Adrenal gland (tissue), 12 donors: ENCODE results near the gene PRKN. TPM values are rescaled to one million over a fixed set of nuclear protein-coding genes. Genes with fewer than 3 reads are reported as not detected.

Experiments used
- DNase-seq, 7 donors: peaks; one replicate each; pipeline ENCODE4 v3.0.0-alpha.2; 2019 to 2020
- H3K27ac ChIP-seq, 5 donors: fragments of 200-600 bp; sonication (generic) in 4 of 5; 1 replicate in 3 of 5; 2 replicates in 2 of 5; pipeline versions ENCODE4 v1.5.1 to v1.8.0; 2016 to 2020; ENCODE audit warnings: mild to moderate bottlenecking in 1 of 5
- H3K27me3 ChIP-seq: fragments of 200-600 bp; 2 replicates; pipeline ENCODE4 v1.8.0; 2021
- H3K36me3 ChIP-seq, 2 donors: fragments of 200-600 bp; replicated peaks in 1 of 2; 1 replicate in 1 of 2; 2 replicates in 1 of 2; pipeline versions ENCODE4 v1.5.1 to v1.8.0; 2018 to 2022
- H3K4me1 ChIP-seq, 2 donors: fragments of 200-600 bp; replicated peaks in 1 of 2; 1 replicate in 1 of 2; 2 replicates in 1 of 2; pipeline versions ENCODE4 v1.5.1 to v1.8.0; 2018 to 2021
- H3K4me3 ChIP-seq, 4 donors: fragments of 200-600 bp; sonication (generic) in 3 of 4; one replicate each; pipeline ENCODE4 v1.5.1; 2016 to 2018
- H3K9me3 ChIP-seq, 3 donors: fragments of 200-600 bp; sonication (generic) in 1 of 3; replicated peaks in 1 of 3; 1 replicate in 2 of 3; 2 replicates in 1 of 3; pipeline versions ENCODE4 v1.5.1 to v1.8.0; 2016 to 2021
- CTCF ChIP-seq, 6 experiments: fragments of 450-650 bp in 4 of 6; fragments of 200-600 bp in 2 of 6; sonication (generic) in 1 of 6; IDR thresholded peaks; 1 replicate in 5 of 6; 2 replicates in 1 of 6; pipeline versions ENCODE4 v1.5.1 to v1.8.0; 2016 to 2021; ENCODE audit warnings: antibody characterized with exemption in 6 of 6, mild to moderate bottlenecking in 2 of 6, moderate library complexity in 1 of 6
- POLR2A ChIP-seq, 2 donors: fragments of 450-650 bp; IDR thresholded peaks; one replicate each; pipeline ENCODE4 v1.6.1; 2017; ENCODE audit warnings: antibody characterized with exemption in 2 of 2, mild to moderate bottlenecking in 2 of 2, moderate library complexity in 1 of 2
- WGBS, 4 donors: extraction: QIAGEN DNeasy Blood & Tissue Kit in 2 of 4; methylation state at CpG; one replicate each; pipeline versions ENCODE4 v1.1.5 to v1.1.7; 2013 to 2017; 5-methylcytosine and 5-hydroxymethylcytosine counted together
- intact Hi-C, 2 donors: fragments of 100-400 bp; cut with DNase I; formaldehyde crosslinking; loops; one replicate each; pipeline versions ENCODE4 v1.14.1 to v1.15.0; 2022 to 2023
- polyA plus RNA-seq, 3 donors: library from polyadenylated mRNA; stranded (reverse); fragments of 200-250 nt in 2 of 3; fragments of 350-450 nt in 1 of 3; fragmentation: Illumina TruSeq in 1 of 3; extraction: RNeasy Lipid Tissue Mini Kit (QIAGEN cat#74804) in 1 of 3; gene quantifications; one replicate each; pipeline ENCODE4 v1.2.3, GENCODE V29; 2013 to 2014
- total RNA-seq, 9 donors: library from RNA; depleted of rRNA in 4 of 9; stranded (reverse); fragments of >200 nt in 4 of 9; fragments of 120-200 nt in 1 of 9; fragmentation: NEBNext Ultra II Directional in 1 of 9; extraction: Animal tissue kit (Norgen Biotek cat#: 25700) in 1 of 9; gene quantifications; one replicate each; pipeline versions ENCODE4 v1.1.0 to v1.2.4, GENCODE V29; 2013 to 2023
- donor health status: healthy with polysubstance abuse.
- donor health status: Bipolar disorder and iron deficiency.
- donor health status: DM: yes; HTN: yes; CAD: no.
- donor health status: DM: no; HTN: no; CAD: no.
- donor health status: DM: no; HTN: no; CAD: no.
- donor health status: DM: yes; HTN: yes; CAD: no.

Gene PRKN
- total and polyA plus RNA-seq, 12 donors: 1.9 to 159 (median 13.3) TPM

DNA sequence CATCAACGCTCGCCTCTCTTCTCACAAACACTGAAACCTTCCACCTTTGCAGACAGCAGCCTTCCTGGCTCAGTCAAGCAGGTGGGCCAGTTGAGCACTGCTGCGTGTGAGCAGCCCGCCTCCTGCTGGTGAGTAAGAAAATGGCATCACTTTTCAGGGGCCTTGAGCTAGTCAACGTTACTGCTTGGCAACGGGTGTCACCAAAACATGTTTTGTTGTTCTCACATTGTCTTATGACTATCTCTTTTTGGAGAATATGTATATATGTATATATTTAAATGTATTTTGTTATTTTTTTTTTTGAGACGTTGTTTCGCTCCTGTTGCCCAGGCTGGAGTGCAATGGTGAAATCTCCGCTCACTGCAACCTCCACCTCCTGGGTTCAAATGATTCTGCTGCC, 1356.7 kb downstream of the PRKN start:
- DNase-seq: peak; percentile 41 to 79 (median 51)
- 28 to 32% (median 31%) methylated on average over 9 of the region's 9 CpGs for WGBS, 4 donors

DNA sequence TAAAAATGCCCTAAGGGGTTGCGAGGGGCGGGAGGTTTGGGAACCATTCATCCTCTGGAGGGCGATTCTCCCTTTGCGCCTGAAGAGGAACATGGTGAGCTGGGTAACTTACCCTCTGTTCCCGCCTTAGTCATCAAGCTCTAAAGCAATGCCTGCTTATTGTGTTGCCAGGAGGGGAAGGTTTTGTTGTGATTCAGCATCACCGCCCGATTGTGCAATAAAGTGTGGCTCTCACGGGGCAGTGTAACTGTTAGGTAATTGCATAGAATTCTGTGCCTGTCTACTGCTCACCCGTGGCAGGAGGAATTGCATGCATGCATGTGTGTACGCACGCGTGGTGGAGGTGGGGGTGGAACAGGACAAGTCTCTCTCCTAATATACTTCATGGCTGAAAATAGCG, 1358.2 kb downstream of the PRKN start:
- Histone ChIP-seq H3K36me3 (no peaks in the 10 kb centered on the region), H3K4me3 (no peak overlapping the region), H3K4me1 (peaks cover 0 to 4% of the 10 kb centered on the region in 2 donors), H3K27me3 (no peaks in the 10 kb centered on the region), H3K9me3 (no peaks in the 10 kb centered on the region), H3K27ac (no peak overlapping the region)
- no peak for TF ChIP-seq CTCF (IDR thresholded peaks at IDR 0.05)
- no peak for TF ChIP-seq POLR2A (IDR thresholded peaks at IDR 0.05)
- 75 to 84% (median 81%) methylated on average over 13 of the region's 13 CpGs for WGBS, 4 donors
- intact Hi-C loops: no loop called here
- peak in 4 of 7 donors; percentile 12 to 32 (median 24) for DNase-seq

More for the DNA sequence above, 1356.7 kb downstream of the PRKN start:
- Histone ChIP-seq H3K4me1 (peaks cover 0 to 4% of the 10 kb centered on the region in 2 donors), H3K27me3 (no peaks in the 10 kb centered on the region), H3K27ac (no peak overlapping the region), H3K9me3 (no peaks in the 10 kb centered on the region), H3K36me3 (no peaks in the 10 kb centered on the region), H3K4me3 (no peak overlapping the region)
- intact Hi-C loops: loop anchor here (5.0 kb wide), 3 partner anchors 219 to 639 kb away; no protein-coding TSS in a partner anchor
- TF ChIP-seq CTCF (IDR thresholded peaks at IDR 0.05): peak; percentile 71 to 89 (median 85)
- no peak for TF ChIP-seq POLR2A (IDR thresholded peaks at IDR 0.05)

GRCh38 chr6:161368514-161368913, 1359.1 kb downstream of the PRKN start:
- no peak for DNase-seq
- no peaks in the 10 kb centered on the region for H3K27me3 ChIP-seq
- 86 to 96% (median 94%) methylated on average over 5 to 7 of the region's 7 CpGs for WGBS, 4 donors
- H3K9me3 ChIP-seq: no peaks in the 10 kb centered on the region
- no peak overlapping the region for H3K27ac ChIP-seq
- TF ChIP-seq CTCF (IDR thresholded peaks at IDR 0.05): no peak
- no peak for TF ChIP-seq POLR2A (IDR thresholded peaks at IDR 0.05)
- no peaks in the 10 kb centered on the region for H3K36me3 ChIP-seq
- no peaks in the 10 kb centered on the region for H3K4me1 ChIP-seq
- H3K4me3 ChIP-seq: no peak overlapping the region
- intact Hi-C loops: no loop called here

DNA sequence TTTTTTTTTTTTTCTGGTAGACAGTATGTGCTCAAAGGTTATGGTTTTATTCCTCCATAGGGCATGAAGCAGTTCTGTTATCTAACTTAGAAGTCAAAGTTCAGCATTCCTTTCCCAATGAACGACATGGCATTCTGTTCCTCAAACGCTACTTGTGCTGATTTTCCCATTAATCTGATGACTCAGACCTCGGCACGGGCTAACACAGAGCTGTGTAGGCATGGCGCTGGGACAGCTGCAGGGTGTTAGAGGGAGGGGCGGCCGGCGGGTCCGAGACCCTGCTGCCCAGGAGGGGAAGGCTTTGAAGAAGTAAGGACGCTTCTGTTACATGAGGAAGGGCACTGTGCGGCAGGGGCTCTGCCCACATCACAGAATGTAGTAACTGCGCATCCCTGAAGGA, 1360.1 kb downstream of the PRKN start:
- Histone ChIP-seq H3K27ac (no peak overlapping the region), H3K4me3 (no peak overlapping the region), H3K36me3 (no peaks in the 10 kb centered on the region), H3K27me3 (no peaks in the 10 kb centered on the region), H3K9me3 (no peaks in the 10 kb centered on the region), H3K4me1 (no peaks in the 10 kb centered on the region)
- no peak for DNase-seq
- TF ChIP-seq POLR2A (IDR thresholded peaks at IDR 0.05) (no peak), CTCF (IDR thresholded peaks at IDR 0.05) (no peak)
- WGBS, 4 donors: 57 to 64% (median 63%) methylated on average over 7 to 12 of the region's 12 CpGs
- intact Hi-C loops: no loop called here
